Measurements from ENCODE around the gene PCNX2.

- TF ChIP-seq CTCF (IDR thresholded peaks at IDR 0.05; ENCODE audit: poor library complexity): no peak
- no peak for TF ChIP-seq EZH2phosphoT487 (IDR thresholded peaks at IDR 0.05; ENCODE audit: low read depth, severe bottlenecking, unreplicated experiment)
Measured at GRCh38 chr1:233180641-233181364, 114.7 kb downstream of the PCNX2 start.

Data from hepatocyte (in vitro differentiated cells).